GM19438 (cell line): ENCODE results near the gene CUEDC2.

ENCODE experiments used
- ATAC-seq: cut with Tn5 transposase; IDR thresholded peaks from one replicate; pipeline ENCODE4 v1.9.1; 2021; ENCODE audit warnings: low read depth; ENCODE audit not compliant: unreplicated experiment

Gene CUEDC2

GRCh38 chr10:102375867-102376266 is 56.5 kb downstream of the CUEDC2 start:
- ATAC-seq, result no peak

DNA sequence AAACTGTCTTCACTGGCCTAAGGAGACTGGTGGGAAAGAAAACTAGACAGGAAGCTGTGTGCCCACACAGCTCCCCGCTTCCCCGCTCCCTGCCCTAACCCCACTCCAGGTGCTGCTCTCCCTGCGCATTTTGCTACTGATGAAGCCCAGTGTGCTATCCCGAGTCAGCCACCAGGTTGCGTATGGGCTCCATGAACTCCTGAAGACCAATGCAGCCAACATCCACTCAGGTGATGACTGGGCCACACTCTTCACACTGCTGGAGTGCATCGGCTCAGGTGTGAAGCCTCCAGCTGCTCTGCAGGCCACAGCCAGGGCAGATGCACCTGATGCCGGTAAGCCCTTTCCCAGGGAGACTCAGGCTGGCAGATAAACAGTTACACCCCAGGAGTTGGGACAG is 57.1 kb downstream of the CUEDC2 start:
- ATAC-seq, result no peak
